NCI-H1105 (cell line): Measurements from ENCODE around the gene ERBB4.
"Not testable (repeated sequence)": the region's sequence is repeated elsewhere in the genome, so short reads cannot be mapped to it uniquely, and the experiment has no call there.

Experiments
- DNase-seq: peaks from one replicate; lab custom pipeline; 2025; lab: John Stamatoyannopoulos, UW

The ERBB4 gene

DNA sequence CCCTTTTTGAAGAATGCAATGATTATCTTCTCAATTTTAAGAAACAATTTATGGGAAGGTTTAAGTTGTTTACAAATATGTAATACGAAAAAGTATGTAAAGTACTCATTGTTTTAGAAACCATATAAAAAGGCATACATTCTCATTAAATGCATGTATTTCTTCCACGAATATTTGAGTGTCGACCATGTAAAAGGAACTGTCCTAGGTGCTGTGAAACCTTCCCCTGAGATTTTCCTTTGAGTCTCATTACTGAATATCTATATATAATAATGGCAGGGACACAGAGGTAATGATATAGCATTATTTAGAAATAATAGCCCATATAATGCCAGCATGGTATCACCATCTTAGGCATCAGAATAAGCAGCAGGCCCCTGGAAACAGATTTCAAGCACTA, 239.3 kb downstream of the ERBB4 start:
- DNase-seq: no peak

DNA sequence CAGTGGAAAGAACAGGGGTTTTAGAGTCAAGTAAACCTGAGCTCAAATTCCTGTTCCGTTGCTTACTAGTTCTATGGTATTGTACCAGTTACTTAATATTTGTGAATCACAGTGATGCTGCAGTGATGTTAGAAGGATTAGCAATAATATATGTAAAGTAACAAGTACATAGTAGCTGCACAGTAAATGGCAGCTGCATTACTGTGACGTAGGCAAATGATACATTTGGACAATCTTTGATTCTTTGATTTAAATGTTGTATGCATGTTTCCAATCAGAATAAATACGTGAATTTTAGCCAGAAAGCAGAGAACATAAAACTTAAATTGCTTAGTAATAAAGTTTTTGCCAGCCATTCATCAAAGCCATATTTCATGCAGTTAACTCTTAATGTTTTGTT, 243.0 kb downstream of the ERBB4 start:
- no peak for DNase-seq

DNA sequence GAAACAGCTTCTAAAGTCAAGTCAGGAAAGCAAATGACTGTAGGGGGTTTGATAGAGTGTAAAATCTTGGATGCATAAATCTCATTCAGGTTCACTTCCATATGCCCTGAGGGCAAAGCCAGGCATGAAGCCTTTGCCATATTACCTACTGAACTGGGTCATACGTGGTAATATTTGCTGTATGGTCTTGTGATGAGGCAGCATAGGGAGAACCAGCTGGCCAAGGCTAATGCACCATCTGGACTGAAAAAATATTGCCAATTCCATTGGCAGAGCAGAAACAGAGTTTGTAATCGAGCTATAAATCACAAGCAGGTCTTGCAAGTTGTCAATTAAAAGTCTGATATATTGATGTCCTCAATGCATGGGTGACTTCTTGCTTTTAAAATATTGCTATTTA, 243.8 kb downstream of the ERBB4 start:
- DNase-seq: no peak

- DNase-seq: no peak
These were observed 249.3 kb downstream of the ERBB4 start for GRCh38 chr2:212289301-212289700.

DNA sequence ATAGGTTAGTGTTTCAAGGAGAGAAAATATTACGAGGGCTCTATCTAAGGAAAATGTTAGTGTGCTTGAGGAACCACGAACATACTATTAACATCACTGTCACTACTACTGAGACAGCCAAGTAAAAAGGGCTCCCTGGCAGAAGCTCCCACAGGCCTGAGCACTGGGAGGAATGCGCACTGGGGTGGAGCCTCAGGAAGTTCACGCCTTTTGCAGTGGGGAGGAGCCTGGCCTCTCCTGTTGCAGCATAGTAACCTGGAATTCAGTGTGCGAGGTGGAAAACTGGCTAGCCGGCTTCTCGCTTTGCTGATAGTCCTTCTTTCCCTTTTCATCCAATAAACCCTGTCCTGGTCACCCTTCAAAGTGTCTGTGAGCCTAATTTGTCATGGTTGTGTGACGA, 250.3 kb downstream of the ERBB4 start:
- no peak for DNase-seq

GRCh38 chr2:212284166-212284565, 254.4 kb downstream of the ERBB4 start:
- DNase-seq: peak; percentile 51

- peak; percentile 75 for DNase-seq
These were observed 255.8 kb downstream of the ERBB4 start for GRCh38 chr2:212282671-212283261.

DNA sequence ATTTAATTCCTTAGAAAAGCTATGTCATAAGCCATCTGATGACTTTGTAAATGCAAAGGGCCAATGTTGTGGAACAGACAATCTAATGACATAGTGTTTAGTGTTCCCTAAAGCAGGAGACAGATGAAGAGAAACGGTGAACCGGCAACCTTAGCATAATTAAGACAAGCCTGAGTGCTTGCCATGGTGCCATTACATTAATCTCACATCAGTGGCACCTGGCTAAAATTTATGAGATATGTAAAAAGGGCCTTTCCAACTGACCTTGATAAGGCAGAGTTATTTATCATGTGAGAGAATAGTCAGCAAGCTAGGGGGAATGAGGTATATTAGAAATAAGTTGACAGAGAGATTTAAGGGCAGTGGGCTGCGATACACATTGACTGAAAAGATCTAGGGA, 261.8 kb downstream of the ERBB4 start:
- no peak for DNase-seq

DNA sequence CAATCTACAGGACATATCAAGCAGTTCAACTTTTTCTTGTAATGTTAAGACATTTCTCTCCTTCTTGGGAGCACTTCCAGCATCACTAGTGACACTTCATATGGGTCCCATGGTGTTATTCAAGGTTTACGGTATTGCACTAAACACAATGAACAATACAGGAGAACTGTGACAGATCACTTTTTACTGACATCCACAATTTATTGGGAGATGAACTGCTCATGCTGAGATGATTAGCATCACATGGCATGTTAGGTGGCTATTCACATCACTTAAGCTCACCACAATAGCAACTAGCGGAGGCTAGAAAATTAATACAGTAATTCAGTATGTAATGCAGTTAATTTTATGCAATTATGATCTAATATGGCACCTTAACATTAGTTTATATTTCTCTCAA, 264.4 kb downstream of the ERBB4 start:
- DNase-seq: no peak

DNA sequence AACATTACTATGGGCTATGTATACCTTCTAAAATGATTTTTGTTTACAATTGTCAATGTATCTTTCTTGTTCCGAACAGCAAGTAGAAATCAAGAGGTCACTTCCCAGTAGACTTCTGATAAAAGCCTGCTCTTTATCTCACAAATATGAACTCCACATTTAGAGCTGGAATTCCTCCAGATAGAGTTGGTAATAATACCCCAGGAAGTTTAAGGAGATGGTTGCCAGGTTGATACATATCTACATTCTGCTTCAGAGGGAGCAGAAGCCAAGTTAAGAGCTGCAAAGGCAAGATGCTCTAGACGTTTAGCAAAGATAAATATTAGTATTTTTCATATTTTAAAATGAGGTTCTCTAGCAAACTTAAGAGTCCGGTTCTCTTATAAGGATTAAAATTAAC, 267.0 kb downstream of the ERBB4 start:
- no peak for DNase-seq

- no peak for DNase-seq
These were observed 269.6 kb downstream of the ERBB4 start for GRCh38 chr2:212269005-212269404.

DNA sequence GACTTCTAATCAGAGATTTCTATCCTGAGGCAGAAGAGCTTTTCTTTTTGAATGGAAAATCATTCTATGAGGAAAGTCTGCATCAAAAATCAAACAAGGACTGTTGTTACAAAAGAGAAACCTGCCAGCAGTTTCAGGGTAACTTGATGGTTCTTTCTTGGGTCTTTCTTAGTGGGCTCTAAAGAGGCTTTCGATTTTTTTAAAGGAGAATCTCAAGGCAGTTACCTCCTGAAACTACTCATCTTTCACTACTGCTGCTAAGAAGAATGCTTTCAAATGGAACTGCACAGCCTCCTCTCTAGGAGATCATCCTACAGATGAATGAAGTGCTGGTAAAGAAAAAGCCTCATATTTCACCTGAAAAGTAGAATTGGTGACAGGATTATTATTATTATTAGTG, 272.3 kb downstream of the ERBB4 start:
- DNase-seq: no peak

DNA sequence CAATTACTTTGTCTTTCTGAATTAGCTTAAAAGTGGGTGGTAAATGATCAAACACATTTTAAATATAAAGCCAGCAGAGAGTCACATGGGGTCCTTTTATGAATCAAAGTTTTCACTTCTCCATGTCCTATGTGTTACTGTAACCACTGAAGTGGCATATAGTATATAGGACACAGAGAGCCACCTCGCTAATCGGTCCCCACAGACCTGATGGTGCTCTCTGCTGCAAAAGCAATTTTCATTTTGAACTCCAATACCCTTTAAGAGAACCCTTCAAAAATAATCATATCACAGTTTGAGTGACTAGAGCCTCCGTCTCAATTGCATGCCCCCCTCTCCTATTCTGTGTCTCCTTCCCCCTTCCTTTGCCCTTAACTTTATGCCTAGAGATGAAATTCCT, 272.8 kb downstream of the ERBB4 start:
- no peak for DNase-seq

DNA sequence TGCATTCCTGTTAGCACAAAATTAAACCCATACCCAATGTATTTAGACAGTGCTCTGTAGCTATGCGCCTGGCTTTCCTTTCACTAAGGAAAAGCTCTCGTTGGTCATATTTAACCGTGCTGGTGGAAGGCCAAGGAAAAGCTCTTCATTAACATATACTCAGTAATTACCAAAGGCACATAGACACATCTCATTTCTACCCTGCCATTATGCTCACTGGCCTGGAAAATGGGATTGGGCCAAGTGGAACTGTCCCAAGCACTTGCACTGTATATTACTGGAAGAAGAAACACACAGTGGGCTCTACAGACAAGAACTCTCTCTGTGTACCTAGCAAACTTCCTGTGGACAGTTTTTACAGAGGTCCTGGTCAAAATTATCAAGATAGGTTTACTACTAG, 274.4 kb downstream of the ERBB4 start:
- no peak for DNase-seq

DNA sequence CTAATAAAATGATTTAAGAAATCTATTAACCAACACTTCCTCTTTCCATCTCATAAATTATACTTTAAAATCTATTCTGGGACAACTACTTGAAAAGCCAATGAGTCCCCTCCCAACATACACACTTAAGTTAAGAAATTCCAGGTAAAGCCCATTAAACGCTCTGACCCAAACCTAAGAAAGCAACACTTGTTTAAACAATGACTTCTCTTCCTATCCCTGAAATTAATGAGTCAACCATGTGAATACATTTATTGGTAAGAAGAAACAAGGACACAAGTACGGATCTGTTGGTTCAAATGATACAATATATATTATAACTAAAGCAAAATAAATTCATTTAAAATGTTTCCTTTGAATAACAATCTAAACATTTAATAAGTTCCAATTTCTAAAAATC, 279.4 kb downstream of the ERBB4 start:
- DNase-seq: no peak

- no peak for DNase-seq
These were observed 284.3 kb downstream of the ERBB4 start for GRCh38 chr2:212254339-212254738.

- no peak for DNase-seq
These were observed 289.2 kb downstream of the ERBB4 start for GRCh38 chr2:212249451-212249850.

- no peak for DNase-seq
These were observed 292.7 kb downstream of the ERBB4 start for GRCh38 chr2:212245880-212246279.

- DNase-seq: no peak
These were observed 295.9 kb downstream of the ERBB4 start for GRCh38 chr2:212242724-212243123.

- DNase-seq: not testable (repeated sequence)
These were observed 300.4 kb downstream of the ERBB4 start for GRCh38 chr2:212238152-212238551.

- no peak for DNase-seq
These were observed 301.1 kb downstream of the ERBB4 start for GRCh38 chr2:212237350-212238095.

DNA sequence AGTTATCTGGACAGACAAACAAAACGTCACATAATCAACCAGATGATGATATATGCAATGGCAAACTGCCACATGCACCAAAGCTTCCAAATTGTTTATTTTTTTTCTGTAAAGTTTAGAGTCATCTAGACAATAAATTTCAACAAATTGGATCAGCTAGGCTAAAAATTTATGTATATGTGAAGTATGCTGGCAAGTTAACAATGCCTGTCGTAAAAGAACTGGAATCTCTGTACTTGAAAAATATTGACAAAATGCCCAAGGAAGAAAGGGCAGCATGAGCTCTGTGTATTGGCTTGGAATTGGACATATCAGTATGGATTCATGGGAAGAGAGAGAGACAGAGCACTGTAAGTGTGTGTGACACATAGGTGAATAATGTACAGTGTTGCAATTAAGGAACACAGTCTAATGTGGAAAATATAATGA, 309.8 kb downstream of the ERBB4 start:
- DNase-seq: no peak

DNA sequence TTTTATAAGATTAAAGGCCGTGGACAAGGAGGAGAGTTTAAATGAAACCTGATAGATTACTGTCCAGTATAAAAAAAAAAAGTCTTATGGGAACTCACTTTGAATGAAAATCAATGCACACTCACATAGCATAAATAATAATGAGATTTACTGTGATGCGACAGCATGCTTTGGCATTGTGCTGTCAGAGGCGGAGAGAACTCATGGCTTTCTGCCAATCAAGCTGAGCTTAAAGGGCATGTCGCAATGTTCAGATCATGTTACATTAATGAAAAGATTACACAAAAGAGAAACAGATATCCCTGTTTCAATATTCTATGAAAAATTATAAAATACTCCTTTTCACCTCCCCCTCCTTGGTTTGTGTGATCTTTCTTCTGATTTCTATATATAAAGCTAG, 310.8 kb downstream of the ERBB4 start:
- DNase-seq: peak; percentile 73

- no peak for DNase-seq
These were observed 312.5 kb downstream of the ERBB4 start for GRCh38 chr2:212226114-212226513.
